Keratinocyte (primary cell): Measurements from ENCODE around the gene ZNF500. TPM values are rescaled to one million over a fixed set of nuclear protein-coding genes. Genes with fewer than 3 reads are reported as not detected.

Experiments
- DNase-seq: peaks from one replicate; pipeline ENCODE4 v3.0.0-alpha.2; 2011; ENCODE audit warnings: low read depth, missing footprints, low spot score
- FAIRE-seq: peaks from 2 replicates; lab custom pipeline; 2011; peaks lifted over from hg19 to GRCh38; lab: Jason Lieb, UNC
- H2AFZ ChIP-seq: 2 replicates; pipeline ENCODE4 v1.6.0; 2012; ENCODE audit warnings: low read length, control low read depth, inconsistent platforms; ENCODE audit not compliant: control insufficient read depth
- H3K27ac ChIP-seq: 2 replicates; pipeline ENCODE4 v1.5.1; 2011; ENCODE audit warnings: low read length; ENCODE audit not compliant: control insufficient read depth, insufficient read depth
- H3K27me3 ChIP-seq: 3 replicates; pipeline ENCODE4 v1.6.0; 2011; ENCODE audit warnings: low read length; ENCODE audit not compliant: control insufficient read depth, insufficient read depth; ENCODE audit errors: extremely low read depth
- H3K36me3 ChIP-seq, 2 experiments: 2 replicates in 1 of 2; 3 replicates in 1 of 2; pipeline ENCODE4 v1.5.1; 2011; ENCODE audit warnings: low read length in 2 of 2, mild to moderate bottlenecking in 1 of 2; ENCODE audit not compliant: control insufficient read depth in 2 of 2, insufficient read depth in 2 of 2; ENCODE audit errors: extremely low read depth in 1 of 2
- H3K4me1 ChIP-seq: 3 replicates; pipeline ENCODE4 v1.5.1; 2011; ENCODE audit warnings: low read length; ENCODE audit not compliant: control insufficient read depth, insufficient read depth; ENCODE audit errors: extremely low read depth
- H3K4me2 ChIP-seq: 3 replicates; pipeline ENCODE4 v1.6.0; 2011; ENCODE audit warnings: low read depth, low read length; ENCODE audit not compliant: control insufficient read depth, insufficient read depth; ENCODE audit errors: extremely low read depth
- H3K4me3 ChIP-seq, 3 experiments: fragments of 200-600 bp in 1 of 3; sonication (generic) in 1 of 3; 2 replicates in 2 of 3; 3 replicates in 1 of 3; pipeline ENCODE4 v1.5.1; 2011 to 2016; ENCODE audit warnings: low read length in 3 of 3, mild to moderate bottlenecking in 3 of 3, control low read depth in 2 of 3, inconsistent platforms in 1 of 3, low read depth in 1 of 3, mixed read lengths in 1 of 3, mixed run types in 1 of 3, moderate library complexity in 1 of 3; ENCODE audit not compliant: control insufficient read depth in 2 of 3, insufficient read depth in 2 of 3; ENCODE audit errors: extremely low read depth in 1 of 3
- H3K79me2 ChIP-seq: 2 replicates; pipeline ENCODE4 v1.6.0; 2012; ENCODE audit warnings: low read length; ENCODE audit not compliant: control insufficient read depth, insufficient read depth
- H3K9ac ChIP-seq: 3 replicates; pipeline ENCODE4 v1.6.0; 2011; ENCODE audit warnings: low read length; ENCODE audit not compliant: control insufficient read depth, insufficient read depth; ENCODE audit errors: extremely low read depth
- H3K9me1 ChIP-seq: 3 replicates; pipeline ENCODE4 v1.6.0; 2011; ENCODE audit warnings: low read length; ENCODE audit not compliant: control insufficient read depth, insufficient read depth; ENCODE audit errors: extremely low read depth
- H3K9me3 ChIP-seq: 2 replicates; pipeline ENCODE4 v1.5.1; 2012; ENCODE audit warnings: low read depth, low read length; ENCODE audit not compliant: control insufficient read depth
- H4K20me1 ChIP-seq: 3 replicates; pipeline ENCODE4 v1.6.0; 2011; ENCODE audit warnings: low read length; ENCODE audit not compliant: control insufficient read depth, insufficient read depth; ENCODE audit errors: extremely low read depth
- CTCF ChIP-seq, 3 experiments: IDR thresholded peaks in 1 of 3; conservative IDR thresholded peaks in 1 of 3; optimal IDR thresholded peaks in 1 of 3; 2 replicates in 2 of 3; 3 replicates in 1 of 3; pipeline versions ENCODE3 to v1.5.1; 2011; ENCODE audit warnings: low read length in 3 of 3, mild to moderate bottlenecking in 3 of 3, moderate library complexity in 2 of 3, control low read depth in 1 of 3, inconsistent platforms in 1 of 3; ENCODE audit not compliant: insufficient read depth in 2 of 3; ENCODE audit errors: extremely low read depth in 1 of 3
- EZH2 ChIP-seq: IDR thresholded peaks from one replicate; pipeline ENCODE4 v1.6.1; 2012; ENCODE audit warnings: inconsistent platforms, mild to moderate bottlenecking, low read length, moderate library complexity
- dilution Hi-C: fragments of 300-500 bp; cut with MboI; formaldehyde crosslinking; loops from one replicate; pipeline ENCODE4 v1.7.0; 2020; ENCODE audit warnings: low sequenced_read_pairs; ENCODE audit not compliant: extremely low pct_ligation_motif_present
- polyA plus RNA-seq, 5 experiments: library from polyadenylated mRNA; depleted of rRNA in 3 of 5; stranded (reverse) in 3 of 5; stranded (forward) in 1 of 5; unstranded in 1 of 5; fragments of >200 nt; gene quantifications; 1 replicate in 1 of 5; 2 replicates in 3 of 5; 3 replicates in 1 of 5; pipeline versions ENCODE4 v1.2.1 to v1.2.3, GENCODE V29; 2011 to 2012; ENCODE audit warnings: missing spikeins in 2 of 5, low read depth in 1 of 5, low replicate concordance in 1 of 5

The ZNF500 gene
- polyA plus RNA-seq, 1 donor (not counting 4 experiments of a cell fraction or from before 2014, with no cell fraction given), result 3.3 TPM

DNA sequence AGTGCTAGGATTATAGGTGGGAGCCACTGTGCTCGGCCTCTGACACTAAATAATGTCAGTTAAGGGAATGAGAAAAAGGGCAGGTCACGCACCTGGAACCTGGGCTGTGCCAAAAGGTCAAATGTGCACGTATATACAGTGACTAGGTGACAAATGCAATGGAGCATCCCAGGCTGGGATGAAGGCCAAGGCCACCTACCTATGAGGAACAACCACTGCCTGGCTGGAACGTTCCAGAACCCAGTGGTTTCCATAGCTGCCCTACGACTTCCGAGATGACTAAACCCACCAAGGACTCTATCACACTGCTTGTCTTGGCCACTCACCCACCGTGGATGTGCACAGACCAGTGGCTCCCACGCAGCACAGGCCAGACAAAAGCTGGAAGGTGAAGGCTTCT, 16.1 kb downstream of the ZNF500 start:
- FAIRE-seq (no peak), DNase-seq (no peak)
- H2AFZ ChIP-seq, result no peak overlapping the region

GRCh38 chr16:4749700-4750257, 17.2 kb downstream of the ZNF500 start:
- DNase-seq, result no peak
- FAIRE-seq, result no peak
- Histone ChIP-seq H4K20me1 (no peaks in the 10 kb centered on the region), H3K4me1 (no peaks in the 10 kb centered on the region), H3K9me1 (no peaks in the 10 kb centered on the region), H3K4me2 (no peak overlapping the region), H2AFZ (no peak overlapping the region), H3K79me2 (no peaks in the 10 kb centered on the region), H3K36me3 (peaks cover 14 to 21% of the 10 kb centered on the region in 2 experiments), H3K27me3 (no peaks in the 10 kb centered on the region), H3K4me3 (no peak overlapping the region), H3K9me3 (no peaks in the 10 kb centered on the region), H3K9ac (no peak overlapping the region), H3K27ac (no peak overlapping the region)
- dilution Hi-C loops, result no loop called here
- TF ChIP-seq EZH2, result no peak
- TF ChIP-seq CTCF (optimal IDR thresholded peaks at IDR 0.05 in 1 of 3, IDR thresholded peaks at IDR 0.05 in 1 of 3, conservative IDR thresholded peaks at IDR 0.05 in 1 of 3; ENCODE audit: extremely low read depth in 1 of 3, insufficient read depth in 2 of 3, low read length in 3 of 3), result no peak

More for the DNA sequence above, 16.1 kb downstream of the ZNF500 start:
- Histone ChIP-seq H3K9ac (no peak overlapping the region), H3K9me3 (peaks cover 1% of the 10 kb centered on the region), H4K20me1 (no peaks in the 10 kb centered on the region), H3K27me3 (no peaks in the 10 kb centered on the region), H3K79me2 (no peaks in the 10 kb centered on the region), H3K4me1 (no peaks in the 10 kb centered on the region), H3K36me3 (peaks cover 21 to 27% of the 10 kb centered on the region in 2 experiments), H3K4me3 (no peak overlapping the region), H3K27ac (no peak overlapping the region), H3K9me1 (no peaks in the 10 kb centered on the region), H3K4me2 (no peak overlapping the region)
- dilution Hi-C loops, result no loop called here
- TF ChIP-seq CTCF (optimal IDR thresholded peaks at IDR 0.05 in 1 of 3, IDR thresholded peaks at IDR 0.05 in 1 of 3, conservative IDR thresholded peaks at IDR 0.05 in 1 of 3; ENCODE audit: extremely low read depth in 1 of 3, insufficient read depth in 2 of 3, low read length in 3 of 3) (no peak), EZH2 (no peak)
